Testis (tissue), 2 donors: ENCODE results near the gene TMEM151A.

ENCODE experiments used
- POLR2A ChIP-seq: fragments of 450-650 bp; IDR thresholded peaks from one replicate; pipeline ENCODE4 v1.6.1; 2017; ENCODE audit warnings: antibody characterized with exemption, mild to moderate bottlenecking, moderate library complexity
- TF ChIP-seq, protein P1 (sequence below), 3 experiments: fragments of 450-650 bp in 2 of 3; fragments of 200-600 bp in 1 of 3; sonication (generic) in 1 of 3; IDR thresholded peaks; one replicate each; pipeline ENCODE4 v1.5.1; 2016 to 2019; ENCODE audit warnings: antibody characterized with exemption in 3 of 3, mild to moderate bottlenecking in 2 of 3, moderate library complexity in 1 of 3

DNA sequence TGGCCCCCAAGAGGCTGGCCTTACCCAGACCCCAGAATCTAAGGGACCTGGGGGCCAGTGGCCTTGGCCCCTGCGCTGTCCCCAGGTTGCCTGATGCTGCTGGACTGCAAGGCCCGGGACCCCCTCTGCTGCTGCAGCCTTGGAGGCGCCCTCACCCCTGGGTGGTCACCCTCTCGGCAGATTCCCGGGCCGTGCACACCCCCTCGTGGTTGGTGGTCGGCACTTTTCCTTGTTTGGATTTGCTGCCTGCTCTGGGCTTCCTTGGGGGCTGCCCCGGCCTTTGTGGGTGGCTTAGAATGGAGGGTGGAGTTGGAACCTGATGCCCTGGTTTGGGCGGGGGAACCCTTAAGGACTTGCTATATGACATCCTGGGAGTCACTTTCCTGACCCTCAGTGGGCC is 39.2 kb downstream of the TMEM151A start:
- TF ChIP-seq, protein P1, sequence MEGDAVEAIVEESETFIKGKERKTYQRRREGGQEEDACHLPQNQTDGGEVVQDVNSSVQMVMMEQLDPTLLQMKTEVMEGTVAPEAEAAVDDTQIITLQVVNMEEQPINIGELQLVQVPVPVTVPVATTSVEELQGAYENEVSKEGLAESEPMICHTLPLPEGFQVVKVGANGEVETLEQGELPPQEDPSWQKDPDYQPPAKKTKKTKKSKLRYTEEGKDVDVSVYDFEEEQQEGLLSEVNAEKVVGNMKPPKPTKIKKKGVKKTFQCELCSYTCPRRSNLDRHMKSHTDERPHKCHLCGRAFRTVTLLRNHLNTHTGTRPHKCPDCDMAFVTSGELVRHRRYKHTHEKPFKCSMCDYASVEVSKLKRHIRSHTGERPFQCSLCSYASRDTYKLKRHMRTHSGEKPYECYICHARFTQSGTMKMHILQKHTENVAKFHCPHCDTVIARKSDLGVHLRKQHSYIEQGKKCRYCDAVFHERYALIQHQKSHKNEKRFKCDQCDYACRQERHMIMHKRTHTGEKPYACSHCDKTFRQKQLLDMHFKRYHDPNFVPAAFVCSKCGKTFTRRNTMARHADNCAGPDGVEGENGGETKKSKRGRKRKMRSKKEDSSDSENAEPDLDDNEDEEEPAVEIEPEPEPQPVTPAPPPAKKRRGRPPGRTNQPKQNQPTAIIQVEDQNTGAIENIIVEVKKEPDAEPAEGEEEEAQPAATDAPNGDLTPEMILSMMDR (IDR thresholded peaks at IDR 0.05) = no peak
- no peak for TF ChIP-seq POLR2A
